A549 (cell line): ENCODE measurements around the gene FBRSL1.

Experiments used
- CHD4 ChIP-seq: fragments of 200-600 bp; sonication (generic); IDR thresholded peaks from 2 replicates; pipeline ENCODE4 v1.6.1; 2016; ENCODE audit warnings: antibody characterized with exemption, mild to moderate bottlenecking, borderline replicate concordance
- CTCF ChIP-seq: fragments of >200 bp; sonication (Bioruptor Twin); formaldehyde crosslinking; IDR thresholded peaks from 3 replicates; pipeline ENCODE4 v1.5.1; 2016
- EP300 ChIP-seq, 2 experiments: fragments of >200 bp; sonication (Bioruptor Twin); formaldehyde crosslinking; IDR thresholded peaks; 2 replicates in 1 of 2; 3 replicates in 1 of 2; pipeline ENCODE4 v1.6.1; 2016 to 2017
- JUN ChIP-seq, 2 experiments: fragments of >200 bp; sonication (Bioruptor Twin); formaldehyde crosslinking; IDR thresholded peaks; 2 replicates in 1 of 2; 3 replicates in 1 of 2; pipeline ENCODE4 v1.6.1; 2016 to 2017
- MAX ChIP-seq: IDR thresholded peaks from 2 replicates; pipeline ENCODE4 v1.6.1; 2012
- POLR2A ChIP-seq: IDR thresholded peaks from 2 replicates; pipeline ENCODE4 v1.6.1; 2012; ENCODE audit warnings: mild to moderate bottlenecking, low read length
- RCOR1 ChIP-seq: fragments of 150-350 bp; IDR thresholded peaks from 2 replicates; pipeline ENCODE4 v1.6.1; 2014; ENCODE audit warnings: antibody characterized with exemption, low read length, low read depth
- REST ChIP-seq: fragments of 200-600 bp; sonication (generic); IDR thresholded peaks from 2 replicates; pipeline ENCODE4 v1.6.1; 2016; ENCODE audit warnings: antibody characterized with exemption, mild to moderate bottlenecking, moderate library complexity
- SMC3 ChIP-seq: fragments of >200 bp; sonication (Bioruptor Twin); formaldehyde crosslinking; IDR thresholded peaks from 3 replicates; pipeline ENCODE4 v1.6.1; 2018; ENCODE audit warnings: inconsistent platforms
- ZFP36 ChIP-seq: fragments of 450-650 bp; IDR thresholded peaks from 2 replicates; pipeline ENCODE4 v1.6.1; 2014; ENCODE audit warnings: borderline replicate concordance; ENCODE audit not compliant: partially characterized antibody

GRCh38 chr12:132493482-132494178 is 3.7 kb downstream of the FBRSL1 start:
- TF ChIP-seq RCOR1 (no peak), ZFP36 (no peak), MAX (no peak), CHD4 (no peak), EP300 (IDR thresholded peaks at IDR 0.05) (no peak), REST (no peak), CTCF (no peak), JUN (IDR thresholded peaks at IDR 0.05) (no peak), POLR2A (no peak), SMC3 (no peak)
